Caco-2 (cell line): Measurements from ENCODE around the gene HYAL3. TPM values are rescaled to one million over a fixed set of nuclear protein-coding genes. Genes with fewer than 3 reads are reported as not detected.

Experiments
- BruUV-seq: library from RNA; stranded (reverse); fragments of 400-500 nt; replicated peaks from 2 replicates; lab custom pipeline; 2021; lab: Mats Ljungman, UMichigan
- CTCF ChIA-PET: fragments of 300-600 bp; sonication (Branson Sonifier 250); formaldehyde crosslinking; loops from one replicate; lab custom pipeline; 2022; ENCODE audit warnings: antibody characterized with exemption; lab: Charles Lee
- POLR2A ChIA-PET: fragments of 300-600 bp; sonication (Branson Sonifier 250); formaldehyde crosslinking; loops from one replicate; lab custom pipeline; 2022; ENCODE audit warnings: antibody characterized with exemption; lab: Charles Lee
- DNase-seq, 2 experiments: peaks; one replicate each; pipeline versions ENCODE4 v3.0.0 to v3.0.0-alpha.2; 2020 to 2022
- H3K27me3 ChIP-seq: replicated peaks from 2 replicates; pipeline ENCODE4 v1.6.0; 2011; ENCODE audit warnings: low read length; ENCODE audit not compliant: control insufficient read depth, insufficient read depth
- H3K36me3 ChIP-seq: 2 replicates; pipeline ENCODE4 v1.5.1; 2011; ENCODE audit warnings: low read length; ENCODE audit not compliant: control insufficient read depth, insufficient read depth
- H3K4me1 ChIP-seq: fragments of 250-450 bp; sonication (Bioruptor Pico); 2 replicates; pipeline ENCODE4 v1.5.1; 2020; ENCODE audit warnings: mild to moderate bottlenecking
- H3K4me3 ChIP-seq: 2 replicates; pipeline ENCODE4 v1.5.1; 2011; ENCODE audit warnings: low read depth, mild to moderate bottlenecking, control low read depth, low read length
- H3K9me3 ChIP-seq: fragments of 250-450 bp; sonication (Bioruptor Pico); 2 replicates; pipeline ENCODE4 v1.5.1; 2020; ENCODE audit warnings: mild to moderate bottlenecking, moderate library complexity
- H3K27ac Mint-ChIP-seq: one replicate; pipeline ENCODE4 v1.8.0; 2022; ENCODE audit warnings: mixed read lengths; ENCODE audit not compliant: unreplicated experiment
- H3K27me3 Mint-ChIP-seq: one replicate; pipeline ENCODE4 v1.8.0; 2022; ENCODE audit warnings: mixed read lengths; ENCODE audit not compliant: insufficient read depth, unreplicated experiment
- H3K36me3 Mint-ChIP-seq: one replicate; pipeline ENCODE4 v1.8.0; 2022; ENCODE audit warnings: mild to moderate bottlenecking, mixed read lengths; ENCODE audit not compliant: insufficient read depth, unreplicated experiment
- H3K4me1 Mint-ChIP-seq: one replicate; pipeline ENCODE4 v1.8.0; 2022; ENCODE audit warnings: low read depth, mixed read lengths; ENCODE audit not compliant: unreplicated experiment
- H3K4me3 Mint-ChIP-seq: one replicate; pipeline ENCODE4 v1.8.0; 2022; ENCODE audit warnings: mild to moderate bottlenecking, moderate library complexity, mixed read lengths; ENCODE audit not compliant: unreplicated experiment
- H3K9me3 Mint-ChIP-seq: one replicate; pipeline ENCODE4 v1.8.0; 2022; ENCODE audit warnings: mixed read lengths; ENCODE audit not compliant: unreplicated experiment
- CTCF ChIP-seq, 2 experiments: fragments of 200-600 bp in 1 of 2; IDR thresholded peaks; 1 replicate in 1 of 2; 2 replicates in 1 of 2; pipeline versions ENCODE4 v1.5.1 to v1.8.0; 2011 to 2022; ENCODE audit warnings: antibody characterized with exemption in 1 of 2, control low read depth in 1 of 2, inconsistent platforms in 1 of 2, low read depth in 1 of 2, low read length in 1 of 2, mild to moderate bottlenecking in 1 of 2, moderate library complexity in 1 of 2; ENCODE audit not compliant: insufficient read depth in 1 of 2, severe bottlenecking in 1 of 2, unreplicated experiment in 1 of 2
- intact Hi-C: fragments of 100-400 bp; cut with micrococcal nuclease; formaldehyde crosslinking; loops from one replicate; pipeline ENCODE4 v1.10.0; 2022; ENCODE audit not compliant: unreplicated experiment
- total RNA-seq: library from RNA; stranded (reverse); gene quantifications from 2 replicates; pipeline ENCODE4 v1.2.3, GENCODE V29; 2022

HYAL3 gene
- total RNA-seq, 1 experiment from 2014 or later = 5.2 TPM

GRCh38 chr3:50265571-50265970 is 33.6 kb downstream of the HYAL3 start:
- Histone ChIP-seq H3K27me3 (no peaks in the 10 kb centered on the region), H3K9me3 (no peaks in the 10 kb centered on the region), H3K4me3 (no peak overlapping the region), H3K36me3 (no peaks in the 10 kb centered on the region), H3K4me1 (peaks cover 67% of the 10 kb centered on the region)
- TF ChIP-seq CTCF (IDR thresholded peaks at IDR 0.05; ENCODE audit: insufficient read depth in 1 of 2, low read depth in 1 of 2, low read length in 1 of 2, severe bottlenecking in 1 of 2, unreplicated experiment in 1 of 2) = no peak
- DNase-seq = no peak
- Mint-ChIP-seq H3K9me3 (no peaks in the 10 kb centered on the region), H3K27ac (peak overlapping the region; percentile 53), H3K36me3 (peaks cover 11% of the 10 kb centered on the region), H3K4me3 (no peak overlapping the region), H3K27me3 (no peaks in the 10 kb centered on the region), H3K4me1 (peaks cover 42% of the 10 kb centered on the region)
- ChIA-PET CTCF (no interaction called here), POLR2A (no interaction called here)
- BruUV-seq = no TSS peak
- intact Hi-C loops = loop anchor here (2.0 kb wide), 1 partner anchor 33 kb away; the partner anchor contains the start of genes HYAL3 and NAA80

- no peak for TF ChIP-seq CTCF (IDR thresholded peaks at IDR 0.05; ENCODE audit: insufficient read depth in 1 of 2, low read depth in 1 of 2, low read length in 1 of 2, severe bottlenecking in 1 of 2, unreplicated experiment in 1 of 2)
- Mint-ChIP-seq H3K36me3 (peaks cover 13% of the 10 kb centered on the region), H3K9me3 (no peaks in the 10 kb centered on the region), H3K27me3 (no peaks in the 10 kb centered on the region), H3K4me3 (peak overlapping the region; percentile 44), H3K27ac (peak overlapping the region; percentile 96), H3K4me1 (peaks cover 42% of the 10 kb centered on the region)
- ChIA-PET CTCF (interaction anchor here (0.5 to 1.9 kb wide), 17 partner anchors 19 to 816 kb away, joined by 3 to 13 read pairs (median 5); partner anchors contain the start of genes GNAI2, HYAL3 and NAA80), POLR2A (interaction anchor here (0.5 to 1.2 kb wide), 10 partner anchors 12 to 453 kb away, joined by 3 to 11 read pairs (median 6); partner anchors contain the start of genes GNAI2, HEMK1 and IFRD2)
- Histone ChIP-seq H3K4me1 (peaks cover 65% of the 10 kb centered on the region), H3K9me3 (no peaks in the 10 kb centered on the region), H3K36me3 (no peaks in the 10 kb centered on the region), H3K4me3 (no peak overlapping the region), H3K27me3 (no peaks in the 10 kb centered on the region)
- intact Hi-C loops = loop anchor here (1.0 to 2.0 kb wide), 2 partner anchors 8 to 34 kb away; partner anchors contain the start of genes HYAL3 and NAA80
- DNase-seq = no peak
- BruUV-seq = no TSS peak
Observed at GRCh38 chr3:50264964-50265485, 34.2 kb downstream of the HYAL3 start.

GRCh38 chr3:50264383-50264963 is 34.7 kb downstream of the HYAL3 start:
- H3K9me3 Mint-ChIP-seq = no peaks in the 10 kb centered on the region
- peaks cover 39% of the 10 kb centered on the region for H3K4me1 Mint-ChIP-seq
- Histone ChIP-seq H3K4me3 (no peak overlapping the region), H3K27me3 (no peaks in the 10 kb centered on the region), H3K36me3 (no peaks in the 10 kb centered on the region), H3K4me1 (peaks cover 63% of the 10 kb centered on the region), H3K9me3 (no peaks in the 10 kb centered on the region)
- TF ChIP-seq CTCF (IDR thresholded peaks at IDR 0.05; ENCODE audit: insufficient read depth in 1 of 2, low read depth in 1 of 2, low read length in 1 of 2, severe bottlenecking in 1 of 2, unreplicated experiment in 1 of 2) = no peak
- BruUV-seq = no TSS peak
- peak; percentile 93 to 97 for DNase-seq
- intact Hi-C loops = loop anchor here (1.0 to 2.0 kb wide), 2 partner anchors 9 to 34 kb away; partner anchors contain the start of genes HYAL3 and NAA80
- CTCF ChIA-PET = interaction anchor here (0.5 to 1.9 kb wide), 17 partner anchors 18 to 815 kb away, joined by 3 to 13 read pairs (median 5); partner anchors contain the start of genes GNAI2, HYAL3 and NAA80
- POLR2A ChIA-PET = interaction anchor here (0.5 to 1.2 kb wide), 12 partner anchors 11 to 453 kb away, joined by 3 to 11 read pairs (median 6); partner anchors contain the start of genes GNAI2, HEMK1 and IFRD2
- H3K27me3 Mint-ChIP-seq = no peaks in the 10 kb centered on the region
- H3K4me3 Mint-ChIP-seq = peak overlapping the region; percentile 44
- peak overlapping the region; percentile 96 for H3K27ac Mint-ChIP-seq
- peaks cover 19% of the 10 kb centered on the region for H3K36me3 Mint-ChIP-seq
